Nephron progenitor cell (in vitro differentiated cells): ENCODE data around the gene DGKB.

Source experiments
- DNase-seq: peaks from one replicate; pipeline ENCODE4 v3.0.0; 2021
- H3K27ac Mint-ChIP-seq: 2 replicates; pipeline ENCODE4 v1.8.0; 2021; ENCODE audit warnings: mild to moderate bottlenecking, moderate library complexity, mixed read lengths
- H3K27me3 Mint-ChIP-seq: 2 replicates; pipeline ENCODE4 v1.8.0; 2021; ENCODE audit warnings: mild to moderate bottlenecking, low read depth, mixed read lengths; ENCODE audit not compliant: poor library complexity
- H3K36me3 Mint-ChIP-seq: 2 replicates; pipeline ENCODE4 v1.8.0; 2021; ENCODE audit warnings: low read depth, mixed read lengths
- H3K4me1 Mint-ChIP-seq: 2 replicates; pipeline ENCODE4 v1.8.0; 2021; ENCODE audit warnings: mixed read lengths
- H3K4me3 Mint-ChIP-seq: 2 replicates; pipeline ENCODE4 v1.8.0; 2021; ENCODE audit warnings: mild to moderate bottlenecking, moderate library complexity, mixed read lengths
- H3K9me3 Mint-ChIP-seq: 2 replicates; pipeline ENCODE4 v1.8.0; 2021; ENCODE audit warnings: mild to moderate bottlenecking, moderate library complexity, mixed read lengths
- CTCF ChIP-seq: fragments of 200-600 bp; sonication (generic); IDR thresholded peaks from 2 replicates; pipeline ENCODE4 v1.5.0; 2021; ENCODE audit warnings: antibody characterized with exemption

Gene DGKB

DNA sequence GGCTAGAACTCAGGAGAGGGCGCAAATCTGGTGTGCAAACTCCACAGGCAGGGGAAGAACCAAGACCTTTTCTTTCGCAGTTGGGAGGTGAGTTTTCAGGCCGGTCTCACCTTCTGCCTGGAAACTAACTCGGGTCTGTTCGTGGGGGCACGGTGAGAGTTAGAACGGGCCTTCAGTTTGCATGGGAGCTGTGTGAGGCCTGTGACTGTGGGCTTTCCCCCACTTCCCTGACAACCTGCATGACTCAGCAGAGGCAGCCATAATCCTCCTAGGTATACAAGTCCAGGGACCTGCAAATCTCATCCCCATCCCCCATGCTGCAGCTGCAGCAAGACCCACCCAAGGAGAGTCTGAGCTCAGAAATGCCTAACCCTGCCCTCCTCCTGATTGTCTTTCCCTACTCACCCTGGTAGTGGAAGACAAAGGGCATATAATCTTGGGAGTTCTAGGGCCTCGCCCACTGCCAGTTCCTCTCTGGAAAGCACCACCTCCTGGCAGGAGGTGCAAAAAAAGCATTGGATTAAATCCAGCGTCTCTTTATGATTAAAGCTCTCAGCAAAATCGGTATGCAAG lies 718.2 kb downstream of the DGKB start:
- no peak for TF ChIP-seq CTCF
- H3K36me3 Mint-ChIP-seq = no peaks in the 10 kb centered on the region
- DNase-seq = no peak
- H3K4me1 Mint-ChIP-seq = no peaks in the 10 kb centered on the region
- peaks cover 18% of the 10 kb centered on the region for H3K9me3 Mint-ChIP-seq
- no peak overlapping the region for H3K27ac Mint-ChIP-seq
- no peak overlapping the region for H3K4me3 Mint-ChIP-seq
- H3K27me3 Mint-ChIP-seq = peaks cover 3% of the 10 kb centered on the region

GRCh38 chr7:14179781-14180180 lies 722.8 kb downstream of the DGKB start:
- Mint-ChIP-seq H3K27ac (no peak overlapping the region), H3K36me3 (no peaks in the 10 kb centered on the region), H3K4me1 (no peaks in the 10 kb centered on the region), H3K27me3 (no peaks in the 10 kb centered on the region), H3K4me3 (no peak overlapping the region), H3K9me3 (peaks cover 2% of the 10 kb centered on the region)
- no peak for TF ChIP-seq CTCF
- DNase-seq = no peak

DNA sequence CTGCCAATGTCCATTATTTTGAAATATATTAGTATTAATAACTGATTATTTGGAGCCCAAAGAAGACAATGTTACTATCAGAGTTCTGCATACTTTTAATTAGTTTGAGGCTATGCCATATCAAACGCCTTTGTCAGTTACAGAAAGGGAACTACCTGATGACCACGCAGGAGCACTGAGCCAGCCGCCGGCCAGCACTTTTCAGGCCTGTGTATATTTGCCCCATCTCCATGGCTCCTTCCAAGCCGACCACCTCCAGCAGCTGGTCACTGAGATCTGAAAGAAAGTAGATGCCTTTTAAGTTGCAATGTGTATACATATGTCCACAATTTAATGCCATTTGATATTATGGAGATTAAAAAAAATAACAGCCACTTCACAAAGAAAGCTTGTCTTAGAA lies 724.7 kb downstream of the DGKB start:
- no peak for TF ChIP-seq CTCF
- Mint-ChIP-seq H3K4me3 (no peak overlapping the region), H3K36me3 (no peaks in the 10 kb centered on the region), H3K4me1 (no peaks in the 10 kb centered on the region), H3K27ac (no peak overlapping the region), H3K9me3 (no peaks in the 10 kb centered on the region), H3K27me3 (no peaks in the 10 kb centered on the region)
- DNase-seq = no peak

- Mint-ChIP-seq H3K27me3 (no peaks in the 10 kb centered on the region), H3K9me3 (peaks cover 16% of the 10 kb centered on the region), H3K36me3 (peaks cover 5% of the 10 kb centered on the region), H3K4me3 (no peak overlapping the region), H3K27ac (no peak overlapping the region), H3K4me1 (no peaks in the 10 kb centered on the region)
- TF ChIP-seq CTCF = no peak
- no peak for DNase-seq
These were observed 731.7 kb downstream of the DGKB start for GRCh38 chr7:14170872-14171271.

GRCh38 chr7:14158111-14158510 lies 744.4 kb downstream of the DGKB start:
- Mint-ChIP-seq H3K9me3 (no peaks in the 10 kb centered on the region), H3K4me3 (no peak overlapping the region), H3K4me1 (no peaks in the 10 kb centered on the region), H3K27me3 (no peaks in the 10 kb centered on the region), H3K36me3 (no peaks in the 10 kb centered on the region), H3K27ac (no peak overlapping the region)
- no peak for TF ChIP-seq CTCF
- no peak for DNase-seq

DNA sequence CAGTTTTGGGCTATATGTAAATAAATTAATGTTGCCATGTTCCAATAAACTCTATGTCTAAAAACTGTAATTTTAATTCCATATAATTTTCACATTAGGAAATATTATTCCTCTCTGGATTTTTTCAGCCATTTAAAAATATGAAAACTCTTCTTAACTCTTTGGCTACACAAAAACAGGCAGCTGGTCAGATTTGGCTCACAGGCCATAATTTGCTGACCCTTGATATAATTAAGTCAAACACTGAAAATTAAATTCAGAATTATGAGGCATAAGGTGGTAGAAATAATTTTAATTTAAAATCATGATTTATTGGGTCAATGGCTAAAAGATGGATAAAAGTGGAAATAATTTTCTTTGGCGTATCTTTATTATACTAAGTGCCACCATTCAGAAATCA lies 746.1 kb downstream of the DGKB start:
- H3K9me3 Mint-ChIP-seq = no peaks in the 10 kb centered on the region
- no peaks in the 10 kb centered on the region for H3K4me1 Mint-ChIP-seq
- no peaks in the 10 kb centered on the region for H3K36me3 Mint-ChIP-seq
- no peak for DNase-seq
- no peak overlapping the region for H3K4me3 Mint-ChIP-seq
- no peak for TF ChIP-seq CTCF
- H3K27ac Mint-ChIP-seq = no peak overlapping the region
- H3K27me3 Mint-ChIP-seq = no peaks in the 10 kb centered on the region
